ENCODE measurements around the gene FRMD4A.

DNA sequence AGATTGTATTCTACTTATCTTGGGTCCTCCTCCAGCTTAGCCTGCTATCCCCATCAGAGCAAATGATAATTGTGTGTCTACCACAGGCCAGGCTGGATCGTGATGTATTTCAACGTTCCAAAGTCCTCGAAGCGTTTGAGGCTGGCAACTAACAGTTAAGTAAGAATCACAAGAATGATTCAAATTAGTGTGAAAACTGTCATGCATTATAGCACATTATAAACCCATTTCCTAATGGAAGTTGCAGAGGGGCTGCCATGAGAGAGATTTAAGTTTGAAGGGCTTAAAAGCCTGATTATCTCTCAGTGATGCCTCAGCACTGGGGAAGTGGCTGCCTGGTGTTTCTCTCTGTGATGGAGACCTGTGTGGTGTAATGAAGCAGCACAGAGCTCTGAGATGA is 119.1 kb downstream of the FRMD4A start:
- TF ChIP-seq, protein P1, sequence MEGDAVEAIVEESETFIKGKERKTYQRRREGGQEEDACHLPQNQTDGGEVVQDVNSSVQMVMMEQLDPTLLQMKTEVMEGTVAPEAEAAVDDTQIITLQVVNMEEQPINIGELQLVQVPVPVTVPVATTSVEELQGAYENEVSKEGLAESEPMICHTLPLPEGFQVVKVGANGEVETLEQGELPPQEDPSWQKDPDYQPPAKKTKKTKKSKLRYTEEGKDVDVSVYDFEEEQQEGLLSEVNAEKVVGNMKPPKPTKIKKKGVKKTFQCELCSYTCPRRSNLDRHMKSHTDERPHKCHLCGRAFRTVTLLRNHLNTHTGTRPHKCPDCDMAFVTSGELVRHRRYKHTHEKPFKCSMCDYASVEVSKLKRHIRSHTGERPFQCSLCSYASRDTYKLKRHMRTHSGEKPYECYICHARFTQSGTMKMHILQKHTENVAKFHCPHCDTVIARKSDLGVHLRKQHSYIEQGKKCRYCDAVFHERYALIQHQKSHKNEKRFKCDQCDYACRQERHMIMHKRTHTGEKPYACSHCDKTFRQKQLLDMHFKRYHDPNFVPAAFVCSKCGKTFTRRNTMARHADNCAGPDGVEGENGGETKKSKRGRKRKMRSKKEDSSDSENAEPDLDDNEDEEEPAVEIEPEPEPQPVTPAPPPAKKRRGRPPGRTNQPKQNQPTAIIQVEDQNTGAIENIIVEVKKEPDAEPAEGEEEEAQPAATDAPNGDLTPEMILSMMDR (IDR thresholded peaks at IDR 0.05) = no peak
- no peak for TF ChIP-seq POLR2A (IDR thresholded peaks at IDR 0.05)
